ENCODE data around the gene GJD2.

The GJD2 gene

GRCh38 chr15:34773917-34774316 lies 19.1 kb upstream of the GJD2 start:
- no peak for TF ChIP-seq CTCF (IDR thresholded peaks at IDR 0.05; ENCODE audit: control insufficient read depth, extremely low read depth, insufficient read depth)
- no peak for DNase-seq (ENCODE audit: low read depth)

GRCh38 chr15:34773013-34773412 lies 18.2 kb upstream of the GJD2 start:
- no peak overlapping the region for H3K4me3 ChIP-seq (ENCODE audit: low read depth, low read length)
- DNase-seq (ENCODE audit: low read depth): no peak
- no peak for TF ChIP-seq CTCF (IDR thresholded peaks at IDR 0.05; ENCODE audit: control insufficient read depth, extremely low read depth, insufficient read depth)

More at GRCh38 chr15:34773917-34774316, 19.1 kb upstream of the GJD2 start:
- no peak overlapping the region for H3K4me3 ChIP-seq (ENCODE audit: low read depth, low read length)

GRCh38 chr15:34772312-34772711 lies 17.5 kb upstream of the GJD2 start:
- no peak for TF ChIP-seq CTCF (IDR thresholded peaks at IDR 0.05; ENCODE audit: control insufficient read depth, extremely low read depth, insufficient read depth)
- H3K4me3 ChIP-seq (ENCODE audit: low read depth, low read length): no peak overlapping the region
- no peak for DNase-seq (ENCODE audit: low read depth)

- H3K4me3 ChIP-seq (ENCODE audit: low read depth, low read length): no peak overlapping the region
- TF ChIP-seq CTCF (IDR thresholded peaks at IDR 0.05; ENCODE audit: control insufficient read depth, extremely low read depth, insufficient read depth): no peak
- DNase-seq (ENCODE audit: low read depth): no peak
These were observed 14.9 kb upstream of the GJD2 start for GRCh38 chr15:34769711-34770110.

GRCh38 chr15:34768530-34768929 lies 13.7 kb upstream of the GJD2 start:
- H3K4me3 ChIP-seq (ENCODE audit: low read depth, low read length): no peak overlapping the region
- no peak for DNase-seq (ENCODE audit: low read depth)
- TF ChIP-seq CTCF (IDR thresholded peaks at IDR 0.05; ENCODE audit: control insufficient read depth, extremely low read depth, insufficient read depth): no peak

GRCh38 chr15:34765741-34766140 lies 10.9 kb upstream of the GJD2 start:
- no peak for DNase-seq (ENCODE audit: low read depth)
- no peak for TF ChIP-seq CTCF (IDR thresholded peaks at IDR 0.05; ENCODE audit: control insufficient read depth, extremely low read depth, insufficient read depth)
- H3K4me3 ChIP-seq (ENCODE audit: low read depth, low read length): no peak overlapping the region

GRCh38 chr15:34760909-34761308 lies 6.1 kb upstream of the GJD2 start:
- no peak overlapping the region for H3K4me3 ChIP-seq (ENCODE audit: low read depth, low read length)

More at GRCh38 chr15:34760909-34761308, 6.1 kb upstream of the GJD2 start:
- DNase-seq (ENCODE audit: low read depth): no peak
- TF ChIP-seq CTCF (IDR thresholded peaks at IDR 0.05; ENCODE audit: control insufficient read depth, extremely low read depth, insufficient read depth): no peak

All from LNCaP clone FGC (cell line).